T-cell (primary cell): Measurements from ENCODE around the gene MITF. TPM values are rescaled to one million over a fixed set of nuclear protein-coding genes. Genes with fewer than 3 reads are reported as not detected.

Experiments
- ATAC-seq, 4 experiments: fragments of 200-7000 bp in 3 of 4; fragments of 150-1000 bp in 1 of 4; cut with Tn5 transposase; replicated peaks in 1 of 4; 1 replicate in 3 of 4; 2 replicates in 1 of 4; pipeline ENCODE4 v1.10.0; 2021; ENCODE audit warnings: moderate library complexity in 3 of 4, mild to moderate bottlenecking in 2 of 4, moderate number of reproducible peaks in 1 of 4
- CTCF ChIA-PET, 2 donors: fragments of 300-600 bp; sonication (Branson Sonifier 250); formaldehyde crosslinking; loops; one replicate each; lab custom pipeline; 2022; ENCODE audit warnings: antibody characterized with exemption in 2 of 2; lab: Charles Lee
- POLR2A ChIA-PET, 2 donors: fragments of 300-600 bp; sonication (Branson Sonifier 250); formaldehyde crosslinking; loops; one replicate each; lab custom pipeline; 2022; ENCODE audit warnings: antibody characterized with exemption in 2 of 2; lab: Charles Lee
- DNase-seq, 35 experiments: peaks; one replicate each; pipeline versions ENCODE4 v3.0.0 to v3.0.0-alpha.2; 2013 to 2023
- H3K27ac ChIP-seq: one replicate; pipeline ENCODE4 v1.5.1; 2013; ENCODE audit warnings: low read length
- H3K27me3 ChIP-seq, 2 experiments: replicated peaks in 1 of 2; 1 replicate in 1 of 2; 2 replicates in 1 of 2; pipeline versions ENCODE4 v1.6.1 to v1.7.0; 2013; ENCODE audit warnings: low read length in 1 of 2, mixed read lengths in 1 of 2; ENCODE audit not compliant: control insufficient read depth in 2 of 2, insufficient read depth in 2 of 2; ENCODE audit errors: extremely low read depth in 1 of 2
- H3K36me3 ChIP-seq, 2 donors: 1 replicate in 1 of 2; 2 replicates in 1 of 2; pipeline versions ENCODE4 v1.6.1 to v1.7.0; 2013; ENCODE audit warnings: low read length in 1 of 2; ENCODE audit not compliant: control insufficient read depth in 2 of 2, insufficient read depth in 1 of 2; ENCODE audit errors: extremely low read depth in 1 of 2
- H3K4me1 ChIP-seq, 2 experiments: 1 replicate in 1 of 2; 2 replicates in 1 of 2; pipeline versions ENCODE4 v1.6.1 to v1.7.0; 2013; ENCODE audit warnings: low read length in 2 of 2, mixed read lengths in 1 of 2; ENCODE audit not compliant: insufficient read depth in 2 of 2, control insufficient read depth in 1 of 2; ENCODE audit errors: extremely low read depth in 1 of 2
- H3K4me3 ChIP-seq, 2 donors: 1 replicate in 1 of 2; 2 replicates in 1 of 2; pipeline versions ENCODE4 v1.5.1 to v1.7.0; 2013; ENCODE audit warnings: mild to moderate bottlenecking in 2 of 2, low read length in 1 of 2, moderate library complexity in 1 of 2; ENCODE audit not compliant: control insufficient read depth in 1 of 2; ENCODE audit errors: extremely low read depth in 1 of 2
- H3K9me3 ChIP-seq: 2 replicates; pipeline ENCODE4 v1.7.0; 2013
- H3K27ac Mint-ChIP-seq, 2 donors: one replicate each; pipeline ENCODE4 v1.8.0; 2020 to 2021; ENCODE audit warnings: mild to moderate bottlenecking in 2 of 2, mixed read lengths in 2 of 2
- H3K27me3 Mint-ChIP-seq, 2 donors: one replicate each; pipeline ENCODE4 v1.8.0; 2021 to 2022; ENCODE audit warnings: mixed read lengths in 2 of 2
- H3K36me3 Mint-ChIP-seq: one replicate; pipeline ENCODE4 v1.8.0; 2021; ENCODE audit warnings: mixed read lengths
- H3K4me1 Mint-ChIP-seq, 3 donors: one replicate each; pipeline ENCODE4 v1.8.0; 2020 to 2022; ENCODE audit warnings: mixed read lengths in 3 of 3, mild to moderate bottlenecking in 1 of 3
- H3K4me3 Mint-ChIP-seq, 3 donors: one replicate each; pipeline ENCODE4 v1.8.0; 2020 to 2022; ENCODE audit warnings: mild to moderate bottlenecking in 3 of 3, mixed read lengths in 3 of 3, moderate library complexity in 3 of 3
- H3K9me3 Mint-ChIP-seq, 3 donors: one replicate each; pipeline ENCODE4 v1.8.0; 2020 to 2022; ENCODE audit warnings: mixed read lengths in 3 of 3
- WGBS: methylation state at CpG from one replicate; pipeline ENCODE4 v1.1.5; 2013; ENCODE audit warnings: missing lambda C conversion rate; ENCODE audit not compliant: insufficient coverage; 5-methylcytosine and 5-hydroxymethylcytosine counted together
- total RNA-seq, 35 experiments: library from RNA in 6 of 35; stranded (reverse) in 6 of 35; fragments of 120-200 nt in 1 of 35; gene quantifications; one replicate each; pipeline versions ENCODE4 v1.2.1 to v1.2.4 and lab custom pipeline; 2013 to 2026

Gene MITF
- total RNA-seq, 5 donors from 2014 or later (not counting 1 experiment from before 2014, with no cell fraction given): 0.09 to 0.51 (median 0.24) TPM; not detected in 1

- ATAC-seq (no peak), DNase-seq (no peak)
- H3K4me3 ChIP-seq: no peak overlapping the region
- no peaks in the 10 kb centered on the region for H3K9me3 ChIP-seq
- ChIA-PET POLR2A (no interaction called here), CTCF (no interaction called here)
- no CpG with 5 or more reads among the region's 5 CpGs for WGBS
- Mint-ChIP-seq H3K9me3 (no peaks in the 10 kb centered on the region), H3K27me3 (peaks cover 1 to 8% of the 10 kb centered on the region in 2 donors), H3K4me3 (no peak overlapping the region), H3K27ac (no peak overlapping the region), H3K4me1 (no peaks in the 10 kb centered on the region), H3K36me3 (no peaks in the 10 kb centered on the region)
- no peak overlapping the region for H3K27ac ChIP-seq
- H3K36me3 ChIP-seq: no peaks in the 10 kb centered on the region
- no peaks in the 10 kb centered on the region for H3K27me3 ChIP-seq
- no peaks in the 10 kb centered on the region for H3K4me1 ChIP-seq
These were observed 142.6 kb downstream of the MITF start for GRCh38 chr3:69881756-69882428.

GRCh38 chr3:69882560-69882959 is 143.3 kb downstream of the MITF start:
- DNase-seq: no peak
- Mint-ChIP-seq H3K36me3 (no peaks in the 10 kb centered on the region), H3K9me3 (no peaks in the 10 kb centered on the region), H3K27me3 (peaks cover 1 to 8% of the 10 kb centered on the region in 2 donors), H3K4me3 (no peak overlapping the region), H3K4me1 (no peaks in the 10 kb centered on the region), H3K27ac (no peak overlapping the region)
- Histone ChIP-seq H3K4me1 (no peaks in the 10 kb centered on the region), H3K4me3 (no peak overlapping the region), H3K27me3 (no peaks in the 10 kb centered on the region), H3K27ac (no peak overlapping the region), H3K9me3 (no peaks in the 10 kb centered on the region), H3K36me3 (no peaks in the 10 kb centered on the region)
- ChIA-PET POLR2A (no interaction called here), CTCF (no interaction called here)
- no CpG with 5 or more reads among the region's 4 CpGs for WGBS
- ATAC-seq: no peak

- no peak for DNase-seq
- ChIA-PET POLR2A (interaction anchor here in 1 of 2 donors (0.7 kb wide), 1 partner anchor 15 kb away, joined by 7 read pairs; no protein-coding TSS in a partner anchor), CTCF (interaction anchor here in 1 of 2 donors (0.6 kb wide), 1 partner anchor 70 kb away, joined by 3 read pairs; no protein-coding TSS in a partner anchor)
- no peak overlapping the region for H3K27ac ChIP-seq
- no peak for ATAC-seq
- H3K9me3 ChIP-seq: no peaks in the 10 kb centered on the region
- H3K27me3 ChIP-seq: no peaks in the 10 kb centered on the region
- no peak overlapping the region for H3K4me3 ChIP-seq
- 96% methylated on average over 5 of the region's 13 CpGs for WGBS
- Mint-ChIP-seq H3K4me1 (no peaks in the 10 kb centered on the region), H3K27ac (no peak overlapping the region), H3K4me3 (no peak overlapping the region), H3K36me3 (no peaks in the 10 kb centered on the region), H3K9me3 (no peaks in the 10 kb centered on the region), H3K27me3 (peaks cover 1 to 13% of the 10 kb centered on the region in 2 donors)
- no peaks in the 10 kb centered on the region for H3K36me3 ChIP-seq
- no peaks in the 10 kb centered on the region for H3K4me1 ChIP-seq
These were observed 149.0 kb downstream of the MITF start for GRCh38 chr3:69888040-69888942.

GRCh38 chr3:69888943-69889315 is 149.7 kb downstream of the MITF start:
- POLR2A ChIA-PET: no interaction called here
- Mint-ChIP-seq H3K36me3 (no peaks in the 10 kb centered on the region), H3K27me3 (peaks cover 1 to 11% of the 10 kb centered on the region in 2 donors), H3K27ac (no peak overlapping the region), H3K4me1 (no peaks in the 10 kb centered on the region), H3K9me3 (no peaks in the 10 kb centered on the region), H3K4me3 (no peak overlapping the region)
- H3K27ac ChIP-seq: no peak overlapping the region
- no peaks in the 10 kb centered on the region for H3K27me3 ChIP-seq
- CTCF ChIA-PET: no interaction called here
- no peaks in the 10 kb centered on the region for H3K4me1 ChIP-seq
- no peaks in the 10 kb centered on the region for H3K9me3 ChIP-seq
- DNase-seq (no peak), ATAC-seq (no peak)
- H3K4me3 ChIP-seq: no peak overlapping the region
- H3K36me3 ChIP-seq: no peaks in the 10 kb centered on the region
- 100% methylated on average over 1 of the region's 3 CpGs for WGBS

GRCh38 chr3:69890084-69890483 is 150.8 kb downstream of the MITF start:
- Histone ChIP-seq H3K27ac (no peak overlapping the region), H3K4me1 (no peaks in the 10 kb centered on the region), H3K9me3 (no peaks in the 10 kb centered on the region), H3K36me3 (no peaks in the 10 kb centered on the region), H3K27me3 (no peaks in the 10 kb centered on the region), H3K4me3 (no peak overlapping the region)
- Mint-ChIP-seq H3K4me3 (no peak overlapping the region), H3K27ac (no peak overlapping the region), H3K9me3 (no peaks in the 10 kb centered on the region), H3K4me1 (no peaks in the 10 kb centered on the region), H3K27me3 (peaks cover 0 to 9% of the 10 kb centered on the region in 2 donors), H3K36me3 (no peaks in the 10 kb centered on the region)
- ChIA-PET CTCF (no interaction called here), POLR2A (no interaction called here)
- DNase-seq (no peak), ATAC-seq (no peak)
- no CpG with 5 or more reads among the region's 4 CpGs for WGBS

- Histone ChIP-seq H3K4me1 (no peaks in the 10 kb centered on the region), H3K27me3 (no peaks in the 10 kb centered on the region), H3K36me3 (no peaks in the 10 kb centered on the region), H3K4me3 (no peak overlapping the region), H3K9me3 (no peaks in the 10 kb centered on the region), H3K27ac (no peak overlapping the region)
- DNase-seq (no peak), ATAC-seq (no peak)
- Mint-ChIP-seq H3K36me3 (no peaks in the 10 kb centered on the region), H3K27ac (no peak overlapping the region), H3K4me3 (no peak overlapping the region), H3K4me1 (no peaks in the 10 kb centered on the region), H3K9me3 (no peaks in the 10 kb centered on the region), H3K27me3 (peaks cover 0 to 9% of the 10 kb centered on the region in 2 donors)
- ChIA-PET POLR2A (no interaction called here), CTCF (no interaction called here)
- WGBS: no CpG with 5 or more reads among the region's 2 CpGs
These were observed 151.4 kb downstream of the MITF start for GRCh38 chr3:69890691-69891090.
